Coronary artery (tissue), 2 donors: ENCODE results near the gene BICD1.

ENCODE experiments used
- DNase-seq: peaks from one replicate; pipeline ENCODE4 v3.0.0-alpha.2; 2017; ENCODE audit warnings: low spot score
- H3K27ac ChIP-seq, 2 donors: fragments of 200-600 bp; sonication (generic); one replicate each; pipeline ENCODE4 v1.5.1; 2016 to 2019
- H3K4me3 ChIP-seq: fragments of 200-600 bp; sonication (generic); 2 replicates; pipeline ENCODE4 v1.5.1; 2016; ENCODE audit warnings: mild to moderate bottlenecking, moderate library complexity
- CTCF ChIP-seq: fragments of 200-600 bp; sonication (generic); IDR thresholded peaks from one replicate; pipeline ENCODE4 v1.5.1; 2019; ENCODE audit warnings: antibody characterized with exemption

Gene BICD1

GRCh38 chr12:32110417-32110816, 3.8 kb downstream of the BICD1 start:
- Histone ChIP-seq H3K27ac (no peak overlapping the region), H3K4me3 (no peak overlapping the region)
- TF ChIP-seq CTCF = no peak
- DNase-seq = no peak

GRCh38 chr12:32110942-32111341, 4.3 kb downstream of the BICD1 start:
- no peak for TF ChIP-seq CTCF
- Histone ChIP-seq H3K4me3 (no peak overlapping the region), H3K27ac (no peak overlapping the region)
- DNase-seq = no peak

- H3K27ac ChIP-seq = peak overlapping the region; percentile 2 to 66
Observed at GRCh38 chr12:32115404-32116104, 8.9 kb downstream of the BICD1 start.

GRCh38 chr12:32116897-32117296, 10.2 kb downstream of the BICD1 start:
- Histone ChIP-seq H3K27ac (no peak overlapping the region), H3K4me3 (no peak overlapping the region)
- TF ChIP-seq CTCF = no peak
- DNase-seq = no peak

More at GRCh38 chr12:32115404-32116104, 8.9 kb downstream of the BICD1 start:
- H3K4me3 ChIP-seq = no peak overlapping the region
- DNase-seq = peak; percentile 92
- TF ChIP-seq CTCF = no peak

- no peak for TF ChIP-seq CTCF
Observed at GRCh38 chr12:32117316-32117715, 10.7 kb downstream of the BICD1 start.

GRCh38 chr12:32118806-32119205, 12.2 kb downstream of the BICD1 start:
- Histone ChIP-seq H3K4me3 (no peak overlapping the region), H3K27ac (no peak overlapping the region)
- no peak for TF ChIP-seq CTCF
- no peak for DNase-seq

More at GRCh38 chr12:32117316-32117715, 10.7 kb downstream of the BICD1 start:
- Histone ChIP-seq H3K27ac (no peak overlapping the region), H3K4me3 (no peak overlapping the region)
- no peak for DNase-seq

- TF ChIP-seq CTCF = no peak
- DNase-seq = no peak
- Histone ChIP-seq H3K4me3 (no peak overlapping the region), H3K27ac (no peak overlapping the region)
Observed at GRCh38 chr12:32120419-32120818, 13.8 kb downstream of the BICD1 start.
